Left forelimb (tissue), 1 donor: ENCODE measurements around the gene SORBS2.

Source experiments
- DNase-seq: peaks from one replicate; pipeline ENCODE4 v3.0.0-alpha.2; 2018; ENCODE audit warnings: low spot score

SORBS2 gene

DNA sequence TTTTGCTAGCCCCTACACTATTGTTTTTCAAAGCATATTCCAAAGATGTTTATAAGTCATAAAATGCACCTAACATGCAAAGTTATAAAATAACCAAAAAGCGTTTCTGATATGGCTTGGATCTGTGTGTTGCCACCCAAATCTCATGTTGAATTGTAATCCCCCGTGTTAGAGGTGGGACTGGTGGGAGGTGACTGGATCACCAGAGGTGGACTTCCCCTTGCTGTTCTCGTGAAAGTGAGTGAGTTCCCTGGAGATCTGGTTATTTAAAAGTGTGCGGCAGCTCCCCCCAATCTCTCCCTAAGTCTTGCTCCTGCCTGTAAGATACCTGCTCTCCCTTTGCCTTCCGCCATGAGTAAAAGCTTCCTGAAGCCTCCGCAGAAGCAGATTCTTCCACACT is 22.8 kb upstream of the SORBS2 start:
- no peak for DNase-seq

- DNase-seq = no peak
Observed at GRCh38 chr4:185834088-185834487, 22.1 kb upstream of the SORBS2 start.

DNA sequence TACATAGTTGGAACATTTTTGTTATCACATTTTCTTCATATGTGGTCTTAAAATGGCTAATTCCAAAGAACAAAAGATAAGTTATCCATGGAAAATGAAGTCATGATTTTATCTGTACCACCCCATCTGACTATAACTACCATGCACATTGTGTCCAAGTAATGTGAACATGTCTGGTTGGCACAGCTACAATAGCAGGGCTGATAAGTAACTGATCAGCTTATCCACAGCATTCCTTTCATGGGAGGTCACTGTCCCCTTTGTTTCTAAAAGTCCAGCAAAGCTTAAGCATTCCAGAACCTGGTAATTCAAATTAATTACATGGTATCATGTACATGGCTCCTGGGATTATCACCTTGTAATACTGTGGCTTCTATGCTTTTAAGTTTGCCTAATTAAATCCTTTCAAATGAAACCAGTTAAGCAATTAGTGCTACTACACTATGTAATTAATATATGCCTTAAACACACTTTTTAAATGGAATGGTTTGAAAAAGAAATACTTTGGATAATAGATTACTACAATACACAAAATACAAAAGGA is 21.1 kb upstream of the SORBS2 start:
- DNase-seq = no peak

DNA sequence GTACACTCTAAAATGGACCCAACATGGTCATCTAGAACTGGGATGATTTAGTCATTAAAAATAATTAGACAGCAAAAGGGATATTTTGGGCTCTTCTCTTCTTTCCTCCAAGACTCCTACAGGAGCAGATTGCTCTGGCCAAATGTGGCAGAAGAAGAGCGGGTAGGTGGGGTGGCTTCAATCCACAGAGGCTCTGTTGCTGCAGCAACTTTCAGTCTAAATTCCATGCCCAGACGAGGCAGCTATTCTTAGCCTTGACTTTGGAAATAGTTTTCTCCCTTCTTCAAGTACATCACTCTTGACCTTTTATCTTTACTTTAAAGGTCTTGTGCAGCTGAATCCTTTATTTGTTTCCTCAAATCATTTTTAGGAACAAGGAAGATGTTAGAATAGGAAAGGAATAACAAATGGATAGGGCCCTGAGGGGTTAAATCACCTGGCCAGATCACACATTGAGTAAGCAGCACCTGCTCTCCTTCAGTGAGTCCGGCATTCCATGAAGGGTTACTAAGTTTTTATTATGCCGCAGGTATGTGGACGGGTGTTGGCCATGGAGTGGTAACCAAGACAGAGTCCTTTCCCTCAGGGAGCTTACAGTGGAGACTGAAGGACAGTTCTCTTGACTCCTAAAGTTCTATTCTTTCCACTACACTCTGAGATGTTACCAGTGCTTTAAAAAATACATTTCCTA is 19.3 kb upstream of the SORBS2 start:
- DNase-seq = no peak

- no peak for DNase-seq
Observed at GRCh38 chr4:185830263-185830994, 18.4 kb upstream of the SORBS2 start.

DNA sequence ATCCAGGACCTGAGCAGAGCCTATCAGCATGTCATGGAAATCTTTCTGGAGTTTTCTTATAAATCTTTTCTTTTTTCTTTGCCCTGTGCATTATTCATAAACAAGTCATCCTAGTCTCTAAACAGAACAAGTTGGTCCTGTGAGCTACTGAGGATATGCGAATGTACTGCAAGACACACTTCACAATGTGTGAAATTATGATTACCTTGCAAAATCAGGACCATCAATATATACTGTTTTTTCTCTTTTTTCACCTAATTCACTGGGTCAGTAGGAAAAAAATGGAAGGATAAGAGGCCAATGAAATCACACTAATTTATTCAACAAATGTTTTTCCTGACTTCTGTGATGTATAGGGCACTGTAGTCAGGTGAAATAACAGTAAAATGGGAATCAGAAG is 14.4 kb upstream of the SORBS2 start:
- DNase-seq = no peak

- DNase-seq = no peak
Observed at GRCh38 chr4:185825737-185826136, 13.7 kb upstream of the SORBS2 start.

GRCh38 chr4:185822791-185823190 is 10.8 kb upstream of the SORBS2 start:
- no peak for DNase-seq

DNA sequence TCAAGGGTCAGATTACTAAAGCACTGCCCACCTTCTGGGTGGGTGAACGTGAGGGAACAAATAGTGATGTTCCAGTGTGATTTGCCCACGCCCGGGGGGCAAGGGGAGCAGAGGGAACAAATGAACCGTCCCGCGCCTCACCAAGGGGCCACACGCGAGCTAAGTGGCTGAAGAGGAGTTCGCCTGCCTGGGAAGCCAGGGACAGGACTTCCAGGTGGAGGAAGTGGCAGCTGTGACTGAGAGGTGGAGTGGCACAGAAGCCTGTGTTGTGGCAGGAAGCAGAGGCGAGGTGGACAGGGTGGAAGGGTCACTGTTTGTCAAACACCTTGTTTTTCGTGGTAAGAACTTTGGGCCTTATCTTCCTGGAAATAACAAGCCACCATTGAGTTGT is 9.0 kb upstream of the SORBS2 start:
- DNase-seq = no peak

- DNase-seq = no peak
Observed at GRCh38 chr4:185820146-185821028, 8.4 kb upstream of the SORBS2 start.

DNA sequence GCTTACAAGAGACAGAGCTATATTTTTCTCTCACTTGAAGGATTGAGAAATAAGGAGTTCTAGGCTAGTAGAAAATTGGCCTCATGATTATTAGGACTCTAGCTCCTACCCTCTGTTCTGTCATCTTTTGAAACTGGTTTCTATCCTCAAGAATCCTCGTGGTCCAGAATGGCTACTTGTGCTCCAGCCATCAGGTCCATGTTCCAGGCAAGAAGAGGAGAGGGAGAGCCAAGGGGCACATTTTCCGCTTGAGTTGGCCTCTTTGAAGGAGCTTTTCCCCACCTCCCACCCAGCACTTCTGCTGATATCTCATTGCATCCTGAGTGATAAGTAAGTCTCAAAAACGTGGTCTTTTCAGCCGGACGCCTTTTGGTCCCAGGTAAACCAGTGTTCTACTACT is 7.2 kb upstream of the SORBS2 start:
- DNase-seq = no peak

DNA sequence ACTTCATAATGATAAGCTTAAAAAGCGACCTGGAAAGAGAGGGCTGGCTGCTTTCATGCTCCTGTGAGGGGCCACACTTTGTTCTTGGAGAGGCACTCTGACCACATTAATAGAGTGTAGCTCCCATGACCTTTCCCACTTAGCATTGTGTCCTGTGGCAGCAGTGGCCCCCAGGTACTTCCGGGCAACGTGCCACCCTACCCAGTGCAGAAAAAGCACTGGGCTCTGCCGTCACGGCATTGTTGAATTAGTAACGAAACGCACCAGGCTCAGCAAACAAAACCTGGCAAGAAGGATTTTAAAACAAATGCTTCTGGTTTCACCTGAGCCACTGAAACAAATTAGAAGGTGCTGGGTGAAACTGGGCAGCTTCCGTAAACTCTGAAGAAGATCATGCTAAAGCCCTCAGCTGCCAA is 5.4 kb upstream of the SORBS2 start:
- DNase-seq = no peak

GRCh38 chr4:185813133-185813532 is 1.1 kb upstream of the SORBS2 start:
- no peak for DNase-seq

DNA sequence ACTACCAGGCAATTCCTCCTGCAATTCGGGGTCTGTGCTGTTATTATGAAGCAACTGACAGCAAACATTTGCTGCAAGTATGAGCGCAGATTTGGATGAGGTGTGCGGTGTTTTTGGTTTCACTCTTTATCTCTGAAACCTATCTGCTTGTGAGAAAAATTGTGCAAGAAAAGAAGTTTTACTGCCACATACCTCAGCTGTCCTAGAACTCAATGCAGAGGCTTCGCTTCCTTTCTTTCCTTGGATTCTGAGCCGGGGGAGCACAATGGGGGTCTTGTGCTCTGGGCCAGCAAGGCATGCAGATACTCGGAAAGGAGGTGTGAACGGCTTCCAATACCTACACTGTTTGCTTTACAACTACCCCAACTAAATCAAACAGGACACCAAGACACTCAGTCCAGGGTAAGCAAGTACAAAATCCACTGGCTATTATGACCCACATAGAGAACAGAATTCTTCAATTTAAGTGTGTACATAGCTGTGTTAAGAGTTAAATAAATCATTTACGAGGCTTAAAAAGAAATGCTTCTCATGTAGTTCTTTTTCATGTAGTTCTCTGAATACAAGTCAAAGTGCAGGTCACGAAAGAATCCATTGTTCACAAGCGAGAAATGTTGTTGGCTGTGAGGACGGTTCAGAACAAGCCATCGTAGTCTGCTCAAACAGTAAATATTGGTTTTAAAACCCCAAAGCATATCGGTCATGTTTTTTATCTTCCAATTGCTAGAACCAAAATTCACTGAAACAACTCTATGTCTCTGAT is 1.1 kb downstream of the SORBS2 start:
- no peak for DNase-seq

GRCh38 chr4:185809533-185810071 is 2.4 kb downstream of the SORBS2 start:
- DNase-seq = no peak

DNA sequence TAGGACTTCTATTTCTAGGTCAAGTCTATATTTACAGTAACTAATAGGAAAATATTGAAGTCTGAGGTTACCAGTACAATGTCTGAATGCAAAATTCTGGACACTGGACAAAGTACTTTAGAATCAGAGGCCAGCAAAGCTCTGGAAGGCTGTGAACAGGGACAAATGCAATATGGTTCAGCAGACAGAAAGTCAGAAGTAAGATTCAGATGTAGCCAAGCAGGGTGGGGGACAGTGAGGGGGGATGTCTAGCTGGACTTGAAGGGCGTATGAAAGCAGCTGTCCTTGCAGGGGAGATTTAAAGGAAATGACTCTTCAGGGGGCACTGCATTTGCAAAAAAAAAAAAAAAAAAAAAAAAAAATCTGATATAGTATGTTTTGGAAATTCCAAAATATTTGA is 2.9 kb downstream of the SORBS2 start:
- DNase-seq = no peak

DNA sequence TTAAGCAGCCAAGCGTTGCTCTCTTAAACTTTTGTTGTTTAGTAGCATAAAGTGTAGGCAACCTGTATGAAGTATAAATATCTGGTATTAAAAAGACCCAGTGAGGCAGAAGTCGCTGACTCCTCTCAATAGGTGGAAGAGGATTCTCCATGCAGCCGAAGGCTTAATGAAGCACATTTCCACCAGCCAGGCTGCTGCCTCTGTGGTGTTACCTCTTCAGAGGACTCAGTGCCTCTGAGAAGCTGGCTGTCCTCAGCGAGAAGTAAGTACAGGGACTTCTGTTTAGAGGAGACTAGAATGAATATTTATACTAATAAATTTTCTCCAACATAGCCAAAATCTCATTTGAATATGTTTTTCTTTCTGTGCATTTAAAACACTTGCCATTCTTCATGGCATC is 6.0 kb downstream of the SORBS2 start:
- DNase-seq = no peak

DNA sequence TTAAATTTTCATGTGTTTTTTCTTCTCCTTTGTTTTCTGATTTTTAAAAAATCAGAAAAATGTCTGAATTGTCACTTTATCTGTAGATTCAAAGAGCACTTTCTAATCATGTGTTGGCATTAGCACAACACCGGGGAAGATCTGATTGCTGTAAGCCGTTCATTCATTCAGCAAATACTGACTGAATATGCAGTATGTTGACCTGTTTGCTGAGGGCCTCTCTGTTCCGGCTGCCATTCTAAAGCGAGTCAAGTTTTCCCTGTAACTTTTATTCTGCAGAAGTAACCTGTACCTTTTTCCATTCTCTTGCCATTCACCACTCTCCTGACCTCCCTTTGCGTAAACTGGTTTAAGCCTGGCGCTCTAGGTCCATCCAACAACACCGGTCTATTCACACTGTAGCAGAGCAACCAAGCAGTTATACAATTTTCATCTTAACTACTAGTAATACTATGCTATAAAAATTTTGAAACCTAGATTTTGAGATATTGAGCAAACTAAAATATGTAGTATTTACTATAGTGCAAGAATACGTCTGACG is 6.7 kb downstream of the SORBS2 start:
- no peak for DNase-seq

- DNase-seq = no peak
Observed at GRCh38 chr4:185803022-185803421, 9.0 kb downstream of the SORBS2 start.

DNA sequence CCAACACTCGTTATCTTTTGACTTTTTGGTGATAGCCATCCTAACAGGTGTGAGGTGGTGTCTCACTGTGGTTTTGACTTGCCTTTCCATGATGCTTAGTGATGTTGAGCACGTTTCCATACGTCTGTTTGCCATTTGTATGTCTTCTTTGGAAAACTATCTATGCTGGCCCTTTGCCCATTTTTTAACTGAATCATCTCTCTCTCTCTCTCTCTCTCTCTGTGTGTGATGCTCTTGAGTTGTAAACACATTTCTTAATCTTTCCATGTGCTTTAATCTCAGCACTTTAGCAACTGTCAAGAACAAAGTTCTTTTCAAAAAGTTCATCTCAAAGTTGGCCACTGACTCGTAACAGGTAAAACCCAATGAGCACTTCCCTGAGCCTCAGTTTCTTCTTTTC is 10.5 kb downstream of the SORBS2 start:
- no peak for DNase-seq

GRCh38 chr4:185800266-185800945 is 11.6 kb downstream of the SORBS2 start:
- no peak for DNase-seq
